ENCODE data around the gene MARK4. TPM values are rescaled to one million over a fixed set of nuclear protein-coding genes. Genes with fewer than 3 reads are reported as not detected.

Gene MARK4
- total and polyA plus RNA-seq, 2 experiments from 2014 or later: 16.6 to 38.6 TPM

DNA sequence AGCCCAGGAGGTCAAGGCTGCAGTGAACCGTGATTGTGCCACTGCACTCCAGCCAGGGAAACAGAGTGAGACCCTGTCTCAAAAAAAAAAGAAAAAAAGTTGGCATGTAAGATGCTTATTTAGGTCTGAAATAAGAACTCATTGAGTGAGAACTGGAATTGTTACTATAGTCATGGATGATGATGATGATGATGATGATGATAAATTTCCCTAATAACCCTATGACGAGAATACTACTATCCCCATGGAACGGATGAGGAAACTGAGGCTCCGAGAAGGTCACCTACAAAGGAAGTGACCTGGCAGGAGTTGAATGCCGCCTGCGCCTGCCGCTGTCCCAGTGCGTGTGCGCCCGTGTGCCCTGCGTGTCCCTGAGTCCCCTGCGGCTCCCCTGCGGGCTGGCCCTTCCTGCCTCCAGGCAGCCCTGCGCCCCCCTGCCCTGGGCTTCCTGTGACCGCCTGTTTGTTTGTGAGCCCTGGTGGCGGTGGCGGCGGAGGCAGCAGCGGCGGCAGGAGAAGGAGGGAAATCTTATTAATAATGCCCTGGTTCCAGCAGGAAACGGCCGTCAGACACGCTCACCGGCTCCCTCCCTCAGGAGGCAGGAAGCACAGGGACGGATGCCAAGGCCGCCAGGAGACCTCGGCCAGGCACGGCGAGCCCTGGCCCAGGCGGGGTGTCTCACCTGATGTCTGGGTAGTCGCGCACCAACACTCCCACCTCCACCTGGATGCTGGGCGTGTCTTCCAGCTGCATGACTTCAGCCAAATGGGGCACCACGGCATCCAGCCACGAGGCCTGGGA is 35.5 kb upstream of the MARK4 start:
- H3K27ac Mint-ChIP-seq: no peak overlapping the region
- H3K27me3 ChIP-seq (ENCODE audit: insufficient read depth): peaks cover 49% of the 10 kb centered on the region

DNA sequence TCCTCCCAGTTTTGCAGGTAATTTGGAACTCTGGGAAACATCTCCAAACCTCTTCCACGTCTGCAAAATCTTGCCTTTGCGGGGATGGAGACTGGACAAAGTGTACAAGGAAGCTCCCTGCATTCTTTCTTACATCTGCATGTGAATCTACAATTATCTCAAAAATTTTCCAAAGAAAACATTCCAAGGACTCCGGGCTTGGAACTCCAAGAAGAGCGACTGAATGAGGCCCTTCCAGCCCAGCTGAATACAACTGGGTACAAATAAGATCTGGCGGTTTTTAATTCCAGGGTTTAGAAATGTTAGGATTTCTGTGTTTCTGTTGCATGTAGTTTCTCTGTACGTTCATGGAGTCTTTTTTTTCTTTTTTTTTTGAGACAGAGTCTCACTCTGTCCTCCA is 34.4 kb upstream of the MARK4 start:
- peaks cover 41% of the 10 kb centered on the region for H3K27me3 Mint-ChIP-seq (ENCODE audit: insufficient read depth, low read depth, poor library complexity)
- peak overlapping the region; percentile 70 for H3K4me3 Mint-ChIP-seq

More for the DNA sequence above, 35.5 kb upstream of the MARK4 start:
- Mint-ChIP-seq H3K4me3 (peak overlapping the region; percentile 80), H3K36me3 (ENCODE audit: low read depth) (peaks cover 4% of the 10 kb centered on the region; the same call in 1 of the 3 replicates), H3K27me3 (ENCODE audit: insufficient read depth, low read depth, poor library complexity) (peaks cover 45% of the 10 kb centered on the region), H3K9me3 (no peaks in the 10 kb centered on the region; the same call in 2 of the 3 replicates), H3K4me1 (peaks cover 17% of the 10 kb centered on the region)
- H3K9me2 ChIP-seq (ENCODE audit: insufficient read depth): no peaks in the 10 kb centered on the region
- peak; percentile 54 for ATAC-seq
- no peak overlapping the region for H3K27ac ChIP-seq (ENCODE audit: low read depth)
- H3K79me2 ChIP-seq (replicated peaks; ENCODE audit: insufficient read depth): no peaks in the 10 kb centered on the region
- H3K36me3 ChIP-seq (ENCODE audit: insufficient read depth): no peaks in the 10 kb centered on the region
- 0 out of 2 replicates have a peak, but pooled peaks cover 5% of the 10 kb centered on the region for H3F3A ChIP-seq (replicated peaks; ENCODE audit: low read depth)
- H3K4me2 ChIP-seq: peak overlapping the region; percentile 95
- DNase-seq (ENCODE audit: low spot score): peak; percentile 77
- peaks cover 37% of the 10 kb centered on the region for H3K4me1 ChIP-seq (ENCODE audit: insufficient read depth)
- H3K4me3 ChIP-seq: peak overlapping the region; percentile 65
- TF ChIP-seq, protein P1, sequence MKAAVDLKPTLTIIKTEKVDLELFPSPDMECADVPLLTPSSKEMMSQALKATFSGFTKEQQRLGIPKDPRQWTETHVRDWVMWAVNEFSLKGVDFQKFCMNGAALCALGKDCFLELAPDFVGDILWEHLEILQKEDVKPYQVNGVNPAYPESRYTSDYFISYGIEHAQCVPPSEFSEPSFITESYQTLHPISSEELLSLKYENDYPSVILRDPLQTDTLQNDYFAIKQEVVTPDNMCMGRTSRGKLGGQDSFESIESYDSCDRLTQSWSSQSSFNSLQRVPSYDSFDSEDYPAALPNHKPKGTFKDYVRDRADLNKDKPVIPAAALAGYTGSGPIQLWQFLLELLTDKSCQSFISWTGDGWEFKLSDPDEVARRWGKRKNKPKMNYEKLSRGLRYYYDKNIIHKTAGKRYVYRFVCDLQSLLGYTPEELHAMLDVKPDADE (IDR thresholded peaks at IDR 0.05): no peak
- TF ChIP-seq ZNF331 (CRISPR knock-in tag; IDR thresholded peaks at IDR 0.05; ENCODE audit: low read depth) (no peak), EZH2 (IDR thresholded peaks at IDR 0.05; ENCODE audit: low read depth, unreplicated experiment) (peak; percentile 11), POLR2AphosphoS5 (IDR thresholded peaks at IDR 0.05; ENCODE audit: low read depth) (no peak)
- peak overlapping the region; percentile 87 for H2AFZ ChIP-seq
- no peaks in the 10 kb centered on the region for H4K20me1 ChIP-seq (replicated peaks; ENCODE audit: insufficient read depth)

More for the DNA sequence above, 34.4 kb upstream of the MARK4 start:
- ATAC-seq (no peak), DNase-seq (ENCODE audit: low spot score) (no peak)
- TF ChIP-seq ZNF114 (CRISPR knock-in tag; IDR thresholded peaks at IDR 0.05) (no peak), POLR2AphosphoS5 (IDR thresholded peaks at IDR 0.05; ENCODE audit: low read depth) (no peak), NANOG (IDR thresholded peaks at IDR 0.05; ENCODE audit: borderline replicate concordance) (no peak), EZH2 (IDR thresholded peaks at IDR 0.05; ENCODE audit: low read depth, unreplicated experiment) (no peak)
- TF ChIP-seq, protein P2, sequence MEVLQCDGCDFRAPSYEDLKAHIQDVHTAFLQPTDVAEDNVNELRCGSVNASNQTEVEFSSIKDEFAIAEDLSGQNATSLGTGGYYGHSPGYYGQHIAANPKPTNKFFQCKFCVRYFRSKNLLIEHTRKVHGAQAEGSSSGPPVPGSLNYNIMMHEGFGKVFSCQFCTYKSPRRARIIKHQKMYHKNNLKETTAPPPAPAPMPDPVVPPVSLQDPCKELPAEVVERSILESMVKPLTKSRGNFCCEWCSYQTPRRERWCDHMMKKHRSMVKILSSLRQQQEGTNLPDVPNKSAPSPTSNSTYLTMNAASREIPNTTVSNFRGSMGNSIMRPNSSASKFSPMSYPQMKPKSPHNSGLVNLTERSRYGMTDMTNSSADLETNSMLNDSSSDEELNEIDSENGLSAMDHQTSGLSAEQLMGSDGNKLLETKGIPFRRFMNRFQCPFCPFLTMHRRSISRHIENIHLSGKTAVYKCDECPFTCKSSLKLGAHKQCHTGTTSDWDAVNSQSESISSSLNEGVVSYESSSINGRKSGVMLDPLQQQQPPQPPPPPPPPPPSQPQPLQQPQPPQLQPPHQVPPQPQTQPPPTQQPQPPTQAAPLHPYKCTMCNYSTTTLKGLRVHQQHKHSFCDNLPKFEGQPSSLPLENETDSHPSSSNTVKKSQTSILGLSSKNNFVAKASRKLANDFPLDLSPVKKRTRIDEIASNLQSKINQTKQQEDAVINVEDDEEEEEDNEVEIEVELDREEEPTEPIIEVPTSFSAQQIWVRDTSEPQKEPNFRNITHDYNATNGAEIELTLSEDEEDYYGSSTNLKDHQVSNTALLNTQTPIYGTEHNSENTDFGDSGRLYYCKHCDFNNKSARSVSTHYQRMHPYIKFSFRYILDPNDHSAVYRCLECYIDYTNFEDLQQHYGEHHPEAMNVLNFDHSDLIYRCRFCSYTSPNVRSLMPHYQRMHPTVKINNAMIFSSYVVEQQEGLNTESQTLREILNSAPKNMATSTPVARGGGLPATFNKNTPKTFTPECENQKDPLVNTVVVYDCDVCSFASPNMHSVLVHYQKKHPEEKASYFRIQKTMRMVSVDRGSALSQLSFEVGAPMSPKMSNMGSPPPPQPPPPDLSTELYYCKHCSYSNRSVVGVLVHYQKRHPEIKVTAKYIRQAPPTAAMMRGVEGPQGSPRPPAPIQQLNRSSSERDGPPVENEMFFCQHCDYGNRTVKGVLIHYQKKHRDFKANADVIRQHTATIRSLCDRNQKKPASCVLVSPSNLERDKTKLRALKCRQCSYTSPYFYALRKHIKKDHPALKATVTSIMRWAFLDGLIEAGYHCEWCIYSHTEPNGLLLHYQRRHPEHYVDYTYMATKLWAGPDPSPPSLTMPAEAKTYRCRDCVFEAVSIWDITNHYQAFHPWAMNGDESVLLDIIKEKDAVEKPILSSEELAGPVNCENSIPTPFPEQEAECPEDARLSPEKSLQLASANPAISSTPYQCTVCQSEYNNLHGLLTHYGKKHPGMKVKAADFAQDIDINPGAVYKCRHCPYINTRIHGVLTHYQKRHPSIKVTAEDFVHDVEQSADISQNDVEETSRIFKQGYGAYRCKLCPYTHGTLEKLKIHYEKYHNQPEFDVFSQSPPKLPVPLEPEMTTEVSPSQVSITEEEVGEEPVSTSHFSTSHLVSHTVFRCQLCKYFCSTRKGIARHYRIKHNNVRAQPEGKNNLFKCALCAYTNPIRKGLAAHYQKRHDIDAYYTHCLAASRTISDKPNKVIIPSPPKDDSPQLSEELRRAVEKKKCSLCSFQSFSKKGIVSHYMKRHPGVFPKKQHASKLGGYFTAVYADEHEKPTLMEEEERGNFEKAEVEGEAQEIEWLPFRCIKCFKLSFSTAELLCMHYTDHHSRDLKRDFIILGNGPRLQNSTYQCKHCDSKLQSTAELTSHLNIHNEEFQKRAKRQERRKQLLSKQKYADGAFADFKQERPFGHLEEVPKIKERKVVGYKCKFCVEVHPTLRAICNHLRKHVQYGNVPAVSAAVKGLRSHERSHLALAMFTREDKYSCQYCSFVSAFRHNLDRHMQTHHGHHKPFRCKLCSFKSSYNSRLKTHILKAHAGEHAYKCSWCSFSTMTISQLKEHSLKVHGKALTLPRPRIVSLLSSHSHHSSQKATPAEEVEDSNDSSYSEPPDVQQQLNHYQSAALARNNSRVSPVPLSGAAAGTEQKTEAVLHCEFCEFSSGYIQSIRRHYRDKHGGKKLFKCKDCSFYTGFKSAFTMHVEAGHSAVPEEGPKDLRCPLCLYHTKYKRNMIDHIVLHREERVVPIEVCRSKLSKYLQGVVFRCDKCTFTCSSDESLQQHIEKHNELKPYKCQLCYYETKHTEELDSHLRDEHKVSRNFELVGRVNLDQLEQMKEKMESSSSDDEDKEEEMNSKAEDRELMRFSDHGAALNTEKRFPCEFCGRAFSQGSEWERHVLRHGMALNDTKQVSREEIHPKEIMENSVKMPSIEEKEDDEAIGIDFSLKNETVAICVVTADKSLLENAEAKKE (CRISPR knock-in tag; IDR thresholded peaks at IDR 0.05): no peak
- TF ChIP-seq, protein P1 (IDR thresholded peaks at IDR 0.05): no peak
- no peaks in the 10 kb centered on the region; the same call in 2 of the 3 replicates for H3K9me3 Mint-ChIP-seq
- no peak overlapping the region for H2AFZ ChIP-seq
- peaks cover 4% of the 10 kb centered on the region; the same call in 1 of the 3 replicates for H3K36me3 Mint-ChIP-seq (ENCODE audit: low read depth)
- no peak overlapping the region for H3K27ac Mint-ChIP-seq
- peak overlapping the region; percentile 95 for H3K4me2 ChIP-seq
- peaks cover 49% of the 10 kb centered on the region for H3K27me3 ChIP-seq (ENCODE audit: insufficient read depth)
- no peak overlapping the region for H3K27ac ChIP-seq (ENCODE audit: low read depth)
- 0 out of 2 replicates have a peak, but pooled peaks cover 5% of the 10 kb centered on the region for H3F3A ChIP-seq (replicated peaks; ENCODE audit: low read depth)
- peak overlapping the region; percentile 71 for H3K4me3 ChIP-seq
- peaks cover 33% of the 10 kb centered on the region for H3K4me1 ChIP-seq (ENCODE audit: insufficient read depth)
- peaks cover 13% of the 10 kb centered on the region for H3K4me1 Mint-ChIP-seq
- H3K9me2 ChIP-seq (ENCODE audit: insufficient read depth): no peaks in the 10 kb centered on the region
- H4K20me1 ChIP-seq (replicated peaks; ENCODE audit: insufficient read depth): no peaks in the 10 kb centered on the region
- H3K79me2 ChIP-seq (replicated peaks; ENCODE audit: insufficient read depth): no peaks in the 10 kb centered on the region
- H3K36me3 ChIP-seq (ENCODE audit: insufficient read depth): no peaks in the 10 kb centered on the region
